ENCODE results near the gene STAMBPL1.

Gene STAMBPL1

DNA sequence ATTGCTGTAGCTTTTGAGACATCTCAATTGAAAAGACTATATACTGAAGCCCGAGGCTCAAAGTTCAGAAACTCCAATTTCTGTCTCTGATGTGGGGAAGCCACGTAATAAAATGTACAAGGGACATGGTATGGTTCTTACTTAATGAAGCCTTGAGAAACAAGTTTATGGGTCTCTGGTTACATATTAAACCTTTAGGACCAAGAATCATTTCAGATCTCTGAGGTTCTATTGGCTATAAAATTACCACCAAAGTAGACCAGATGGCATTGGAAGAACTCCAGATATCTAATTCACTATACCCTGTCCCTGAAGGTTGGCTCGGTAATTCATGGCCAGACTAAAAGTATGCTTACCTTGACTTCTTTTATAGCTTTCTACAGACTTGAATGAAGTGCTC is 23.7 kb downstream of the STAMBPL1 start:
- no peak overlapping the region for H2AFZ ChIP-seq (ENCODE audit: low read length, unreplicated experiment)
- no peak overlapping the region for H3K27ac ChIP-seq (ENCODE audit: low read depth, low read length)
- H3K4me3 ChIP-seq (ENCODE audit: low read depth, low read length) = no peak overlapping the region
- peaks cover 18% of the 10 kb centered on the region for H3K4me1 ChIP-seq (ENCODE audit: control insufficient read depth, insufficient read depth, low read length, unreplicated experiment)
- H3K36me3 ChIP-seq (ENCODE audit: insufficient read depth, low read length) = peaks cover 8% of the 10 kb centered on the region; the same call in 1 of the 2 replicates
- H3K79me2 ChIP-seq (ENCODE audit: control insufficient read depth, insufficient read depth, low read length, unreplicated experiment) = peaks cover 6% of the 10 kb centered on the region
- H3K27me3 ChIP-seq (ENCODE audit: insufficient read depth, low read length) = no peaks in the 10 kb centered on the region

DNA sequence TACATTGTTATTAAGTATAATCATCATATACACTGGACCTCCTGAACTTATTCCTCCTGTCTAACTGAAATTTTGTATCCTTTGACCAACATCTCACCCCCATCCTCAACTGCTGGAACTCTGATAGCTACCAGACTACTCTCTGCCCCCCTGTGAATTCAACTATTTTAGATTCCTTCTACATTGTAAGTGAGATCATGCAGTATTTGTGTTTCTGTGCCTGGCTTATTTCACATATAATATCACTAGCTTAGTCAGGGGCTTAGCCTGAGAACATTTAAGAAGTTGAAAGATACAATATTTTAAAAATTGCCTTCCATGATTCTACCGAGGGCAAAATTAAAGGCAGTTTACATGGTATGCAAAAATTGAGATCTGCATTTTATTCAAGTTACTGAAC is 26.9 kb downstream of the STAMBPL1 start:
- H3K36me3 ChIP-seq (ENCODE audit: insufficient read depth, low read length) = peaks cover 8% of the 10 kb centered on the region; the same call in 1 of the 2 replicates
- H3K4me1 ChIP-seq (ENCODE audit: control insufficient read depth, insufficient read depth, low read length, unreplicated experiment) = peaks cover 3% of the 10 kb centered on the region
- H3K27me3 ChIP-seq (ENCODE audit: insufficient read depth, low read length) = no peaks in the 10 kb centered on the region
- no peak overlapping the region for H2AFZ ChIP-seq (ENCODE audit: low read length, unreplicated experiment)
- no peak overlapping the region for H3K4me3 ChIP-seq (ENCODE audit: low read depth, low read length)
- no peak overlapping the region for H3K27ac ChIP-seq (ENCODE audit: low read depth, low read length)
- no peaks in the 10 kb centered on the region for H3K79me2 ChIP-seq (ENCODE audit: control insufficient read depth, insufficient read depth, low read length, unreplicated experiment)

GRCh38 chr10:88908194-88908593 is 28.1 kb downstream of the STAMBPL1 start:
- Histone ChIP-seq H3K4me3 (ENCODE audit: low read depth, low read length) (no peak overlapping the region), H3K4me1 (ENCODE audit: control insufficient read depth, insufficient read depth, low read length, unreplicated experiment) (no peaks in the 10 kb centered on the region), H3K27me3 (ENCODE audit: insufficient read depth, low read length) (no peaks in the 10 kb centered on the region), H2AFZ (ENCODE audit: low read length, unreplicated experiment) (no peak overlapping the region), H3K79me2 (ENCODE audit: control insufficient read depth, insufficient read depth, low read length, unreplicated experiment) (no peaks in the 10 kb centered on the region), H3K36me3 (ENCODE audit: insufficient read depth, low read length) (peaks cover 4% of the 10 kb centered on the region; the same call in 1 of the 2 replicates), H3K27ac (ENCODE audit: low read depth, low read length) (no peak overlapping the region)

DNA sequence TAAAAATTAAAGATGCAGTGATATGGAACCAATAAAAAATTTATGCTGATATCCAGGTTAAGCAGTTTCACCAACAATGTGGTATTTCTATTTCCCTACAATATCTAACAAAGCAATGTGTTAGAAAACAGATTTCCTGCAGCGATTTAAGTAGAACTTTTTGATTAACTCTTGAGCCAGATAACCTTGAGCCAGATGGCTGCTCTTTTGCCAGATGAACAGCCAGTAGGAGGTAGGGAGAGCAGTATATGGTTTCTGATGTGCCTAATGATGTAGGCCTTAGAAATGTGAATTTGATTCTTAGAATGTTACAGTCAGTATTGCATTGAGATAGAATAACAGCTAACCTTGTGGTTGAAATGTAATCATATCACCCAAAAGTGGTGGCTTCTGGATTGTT is 31.1 kb downstream of the STAMBPL1 start:
- Histone ChIP-seq H3K4me3 (ENCODE audit: low read depth, low read length) (no peak overlapping the region), H3K27ac (ENCODE audit: low read depth, low read length) (no peak overlapping the region), H3K4me1 (ENCODE audit: control insufficient read depth, insufficient read depth, low read length, unreplicated experiment) (no peaks in the 10 kb centered on the region), H3K79me2 (ENCODE audit: control insufficient read depth, insufficient read depth, low read length, unreplicated experiment) (no peaks in the 10 kb centered on the region), H3K27me3 (ENCODE audit: insufficient read depth, low read length) (no peaks in the 10 kb centered on the region), H2AFZ (ENCODE audit: low read length, unreplicated experiment) (no peak overlapping the region), H3K36me3 (ENCODE audit: insufficient read depth, low read length) (peaks cover 3% of the 10 kb centered on the region; the same call in 1 of the 2 replicates)

DNA sequence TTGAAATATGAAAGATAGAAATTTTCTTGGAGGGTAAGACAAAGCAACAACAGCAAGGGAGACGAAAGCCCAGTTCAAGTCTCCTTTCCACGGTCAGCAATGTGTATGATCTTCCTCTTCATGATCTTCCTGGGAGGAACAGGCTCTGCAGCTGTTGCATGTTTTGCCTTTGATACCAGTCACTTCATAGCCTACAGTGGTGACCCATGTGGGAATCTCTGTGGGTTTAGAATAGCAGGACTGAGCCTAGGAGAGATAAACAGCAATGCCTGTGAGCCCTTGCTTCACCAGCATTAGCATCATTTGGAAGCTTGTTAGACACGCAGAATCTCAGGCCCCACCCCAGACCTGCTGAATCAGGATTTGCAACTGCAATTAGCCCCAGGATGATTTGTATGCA is 31.8 kb downstream of the STAMBPL1 start:
- no peak overlapping the region for H3K4me3 ChIP-seq (ENCODE audit: low read depth, low read length)
- no peaks in the 10 kb centered on the region for H3K4me1 ChIP-seq (ENCODE audit: control insufficient read depth, insufficient read depth, low read length, unreplicated experiment)
- H3K27me3 ChIP-seq (ENCODE audit: insufficient read depth, low read length) = no peaks in the 10 kb centered on the region
- no peak overlapping the region for H3K27ac ChIP-seq (ENCODE audit: low read depth, low read length)
- peaks cover 8% of the 10 kb centered on the region; the same call in 1 of the 2 replicates for H3K36me3 ChIP-seq (ENCODE audit: insufficient read depth, low read length)
- no peak overlapping the region for H2AFZ ChIP-seq (ENCODE audit: low read length, unreplicated experiment)
- no peaks in the 10 kb centered on the region for H3K79me2 ChIP-seq (ENCODE audit: control insufficient read depth, insufficient read depth, low read length, unreplicated experiment)

DNA sequence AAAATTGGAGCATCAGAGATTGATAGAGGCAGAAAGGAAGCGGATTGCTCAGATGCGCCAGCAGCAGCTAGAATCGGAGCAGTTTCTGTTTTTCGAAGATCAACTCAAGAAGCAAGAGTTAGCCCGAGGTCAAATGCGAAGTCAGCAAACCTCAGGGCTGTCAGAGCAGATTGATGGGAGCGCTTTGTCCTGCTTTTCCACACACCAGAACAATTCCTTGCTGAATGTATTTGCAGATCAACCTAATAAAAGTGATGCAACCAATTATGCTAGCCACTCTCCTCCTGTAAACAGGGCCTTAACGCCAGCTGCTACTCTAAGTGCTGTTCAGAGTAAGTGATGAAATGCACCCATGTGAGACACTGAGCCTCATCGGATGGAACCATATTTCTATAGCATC is 33.1 kb downstream of the STAMBPL1 start:
- H2AFZ ChIP-seq (ENCODE audit: low read length, unreplicated experiment) = no peak overlapping the region
- H3K27me3 ChIP-seq (ENCODE audit: insufficient read depth, low read length) = no peaks in the 10 kb centered on the region
- no peak overlapping the region for H3K27ac ChIP-seq (ENCODE audit: low read depth, low read length)
- no peaks in the 10 kb centered on the region for H3K79me2 ChIP-seq (ENCODE audit: control insufficient read depth, insufficient read depth, low read length, unreplicated experiment)
- H3K4me1 ChIP-seq (ENCODE audit: control insufficient read depth, insufficient read depth, low read length, unreplicated experiment) = no peaks in the 10 kb centered on the region
- no peak overlapping the region for H3K4me3 ChIP-seq (ENCODE audit: low read depth, low read length)
- peaks cover 8% of the 10 kb centered on the region; the same call in 1 of the 2 replicates for H3K36me3 ChIP-seq (ENCODE audit: insufficient read depth, low read length)

DNA sequence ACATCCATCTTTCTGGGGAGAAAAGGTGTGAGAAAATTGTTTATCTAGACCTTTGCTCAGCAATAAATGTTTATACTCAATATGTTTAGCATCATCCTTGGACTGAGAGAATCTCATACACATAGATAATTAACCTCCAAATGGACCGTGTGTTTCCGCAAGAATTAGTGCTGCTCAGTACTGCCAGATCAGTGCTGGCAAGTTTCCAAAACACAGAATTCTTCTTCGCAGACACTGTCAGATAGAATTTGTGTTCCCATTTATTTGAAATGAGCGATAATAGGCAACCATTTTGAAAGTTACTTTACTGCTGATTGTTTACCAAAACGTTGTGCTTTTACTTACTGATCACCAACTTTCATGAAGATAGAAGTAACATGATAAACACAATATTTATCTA is 33.7 kb downstream of the STAMBPL1 start:
- H3K27me3 ChIP-seq (ENCODE audit: insufficient read depth, low read length) = no peaks in the 10 kb centered on the region
- no peaks in the 10 kb centered on the region for H3K4me1 ChIP-seq (ENCODE audit: control insufficient read depth, insufficient read depth, low read length, unreplicated experiment)
- H3K27ac ChIP-seq (ENCODE audit: low read depth, low read length) = no peak overlapping the region
- H2AFZ ChIP-seq (ENCODE audit: low read length, unreplicated experiment) = no peak overlapping the region
- no peaks in the 10 kb centered on the region for H3K79me2 ChIP-seq (ENCODE audit: control insufficient read depth, insufficient read depth, low read length, unreplicated experiment)
- no peak overlapping the region for H3K4me3 ChIP-seq (ENCODE audit: low read depth, low read length)
- peaks cover 8% of the 10 kb centered on the region; the same call in 1 of the 2 replicates for H3K36me3 ChIP-seq (ENCODE audit: insufficient read depth, low read length)

DNA sequence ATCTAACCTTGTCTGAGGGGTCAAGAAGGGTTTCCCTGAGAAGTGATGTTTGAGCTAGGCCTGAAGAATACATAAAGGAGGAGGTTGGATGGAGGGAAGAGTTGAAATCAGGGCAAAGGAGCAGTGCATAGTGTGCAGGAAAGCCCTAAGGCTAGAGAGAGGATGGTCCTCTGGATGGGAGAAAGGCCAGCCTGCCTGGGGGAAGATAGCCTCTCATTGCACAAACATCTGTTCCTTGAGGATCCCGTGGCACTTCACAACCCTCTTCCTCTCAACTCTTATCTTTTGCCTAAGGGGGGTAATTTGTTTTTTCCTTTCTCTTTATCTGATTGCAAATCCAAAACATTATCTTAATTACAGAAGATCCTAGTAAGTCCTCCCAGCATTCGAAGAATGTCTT is 35.7 kb downstream of the STAMBPL1 start:
- H3K4me3 ChIP-seq (ENCODE audit: low read depth, low read length) = no peak overlapping the region
- H3K36me3 ChIP-seq (ENCODE audit: insufficient read depth, low read length) = peaks cover 11% of the 10 kb centered on the region; the same call in 1 of the 2 replicates

DNA sequence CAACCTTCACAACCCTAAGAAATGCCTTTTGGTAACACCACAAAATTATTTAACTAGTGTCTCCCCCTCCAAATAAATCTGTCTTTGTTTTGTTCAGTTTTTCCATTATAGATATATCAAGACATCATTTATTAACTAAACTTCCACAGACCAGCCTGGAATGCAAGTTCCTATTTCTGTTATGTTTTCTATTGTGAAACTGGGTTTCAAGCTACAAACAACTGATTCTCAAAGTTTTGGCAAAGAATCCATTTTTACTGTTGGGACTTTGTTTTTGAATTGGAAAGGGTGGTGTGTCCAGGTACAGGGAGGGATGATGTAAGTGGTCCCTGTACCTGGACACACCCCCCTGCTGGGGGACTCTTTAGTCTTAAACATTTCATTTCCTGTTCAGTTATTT is 36.2 kb downstream of the STAMBPL1 start:
- Histone ChIP-seq H3K79me2 (ENCODE audit: control insufficient read depth, insufficient read depth, low read length, unreplicated experiment) (no peaks in the 10 kb centered on the region), H2AFZ (ENCODE audit: low read length, unreplicated experiment) (no peak overlapping the region), H3K4me1 (ENCODE audit: control insufficient read depth, insufficient read depth, low read length, unreplicated experiment) (no peaks in the 10 kb centered on the region), H3K36me3 (ENCODE audit: insufficient read depth, low read length) (0 out of 2 replicates have a peak, but pooled peaks cover 11% of the 10 kb centered on the region), H3K27ac (ENCODE audit: low read depth, low read length) (no peak overlapping the region), H3K4me3 (ENCODE audit: low read depth, low read length) (no peak overlapping the region), H3K27me3 (ENCODE audit: insufficient read depth, low read length) (no peaks in the 10 kb centered on the region)

More for the DNA sequence above, 35.7 kb downstream of the STAMBPL1 start:
- Histone ChIP-seq H3K79me2 (ENCODE audit: control insufficient read depth, insufficient read depth, low read length, unreplicated experiment) (no peaks in the 10 kb centered on the region), H2AFZ (ENCODE audit: low read length, unreplicated experiment) (no peak overlapping the region), H3K27ac (ENCODE audit: low read depth, low read length) (no peak overlapping the region), H3K27me3 (ENCODE audit: insufficient read depth, low read length) (no peaks in the 10 kb centered on the region), H3K4me1 (ENCODE audit: control insufficient read depth, insufficient read depth, low read length, unreplicated experiment) (no peaks in the 10 kb centered on the region)

DNA sequence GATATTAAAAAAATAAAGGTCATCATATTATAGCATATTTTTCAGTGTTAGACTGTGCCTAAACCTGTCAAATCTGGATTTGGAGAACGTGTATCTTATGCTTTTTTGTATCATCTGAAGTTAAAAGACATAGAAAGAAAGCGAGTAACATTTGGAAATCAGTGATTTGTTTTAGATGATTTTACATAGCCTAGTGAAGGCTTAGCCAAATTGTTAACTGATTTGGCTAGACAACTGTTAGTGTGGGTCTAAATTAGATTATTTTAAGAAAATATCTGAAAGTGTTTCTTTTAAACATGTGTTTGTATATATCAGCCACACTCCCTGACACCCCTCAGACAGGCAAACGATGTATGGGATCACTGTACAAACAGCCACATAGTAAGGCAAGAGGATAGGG is 36.9 kb downstream of the STAMBPL1 start:
- H3K27me3 ChIP-seq (ENCODE audit: insufficient read depth, low read length) = no peaks in the 10 kb centered on the region
- H3K27ac ChIP-seq (ENCODE audit: low read depth, low read length) = no peak overlapping the region
- H3K4me1 ChIP-seq (ENCODE audit: control insufficient read depth, insufficient read depth, low read length, unreplicated experiment) = no peaks in the 10 kb centered on the region
- no peaks in the 10 kb centered on the region for H3K79me2 ChIP-seq (ENCODE audit: control insufficient read depth, insufficient read depth, low read length, unreplicated experiment)
- H3K4me3 ChIP-seq (ENCODE audit: low read depth, low read length) = no peak overlapping the region
- H3K36me3 ChIP-seq (ENCODE audit: insufficient read depth, low read length) = 0 out of 2 replicates have a peak, but pooled peaks cover 11% of the 10 kb centered on the region
- H2AFZ ChIP-seq (ENCODE audit: low read length, unreplicated experiment) = no peak overlapping the region

GRCh38 chr10:88918191-88918905 is 38.3 kb downstream of the STAMBPL1 start:
- Histone ChIP-seq H3K27me3 (ENCODE audit: insufficient read depth, low read length) (no peaks in the 10 kb centered on the region), H3K27ac (ENCODE audit: low read depth, low read length) (no peak overlapping the region), H3K4me3 (ENCODE audit: low read depth, low read length) (no peak overlapping the region), H3K36me3 (ENCODE audit: insufficient read depth, low read length) (0 out of 2 replicates have a peak, but pooled peaks cover 11% of the 10 kb centered on the region), H2AFZ (ENCODE audit: low read length, unreplicated experiment) (no peak overlapping the region), H3K4me1 (ENCODE audit: control insufficient read depth, insufficient read depth, low read length, unreplicated experiment) (no peaks in the 10 kb centered on the region), H3K79me2 (ENCODE audit: control insufficient read depth, insufficient read depth, low read length, unreplicated experiment) (no peaks in the 10 kb centered on the region)
